HG02798 (cell line): Measurements from ENCODE around the gene CCN5.
"Not testable (repeated sequence)": the region's sequence is repeated elsewhere in the genome, so short reads cannot be mapped to it uniquely, and the experiment has no call there.

ENCODE experiments used
- ATAC-seq: cut with Tn5 transposase; IDR thresholded peaks from one replicate; pipeline ENCODE4 v1.9.1; 2021; ENCODE audit warnings: mild to moderate bottlenecking; ENCODE audit not compliant: unreplicated experiment, poor library complexity

CCN5 gene

GRCh38 chr20:44714701-44715498, at the start of gene CCN5:
Gene CCN5, plus strand, starts transcription at chr20:44715369. Its CDS starts 22 bp downstream, at chr20:44715391.
- ATAC-seq = no peak

GRCh38 chr20:44666066-44666465, 49.1 kb upstream of the CCN5 start:
- no peak for ATAC-seq

GRCh38 chr20:44670851-44671250, 44.3 kb upstream of the CCN5 start:
- ATAC-seq = not testable (repeated sequence)

- ATAC-seq = not testable (repeated sequence)
Measured at GRCh38 chr20:44671541-44671940, 43.6 kb upstream of the CCN5 start.

- not testable (repeated sequence) for ATAC-seq
Measured at GRCh38 chr20:44672318-44672902, 42.8 kb upstream of the CCN5 start.

- ATAC-seq = no peak
Measured at GRCh38 chr20:44678242-44678641, 36.9 kb upstream of the CCN5 start.

GRCh38 chr20:44678990-44679611, 36.1 kb upstream of the CCN5 start:
- ATAC-seq = no peak

- no peak for ATAC-seq
Measured at GRCh38 chr20:44681796-44682566, 33.2 kb upstream of the CCN5 start.

- ATAC-seq = peak; percentile 81
Measured at GRCh38 chr20:44683263-44684046, 31.7 kb upstream of the CCN5 start.

- no peak for ATAC-seq
Measured at GRCh38 chr20:44684047-44684967, 30.9 kb upstream of the CCN5 start.

GRCh38 chr20:44686934-44687333, 28.2 kb upstream of the CCN5 start:
- no peak for ATAC-seq

- no peak for ATAC-seq
Measured at GRCh38 chr20:44688053-44688625, 27.0 kb upstream of the CCN5 start.

- no peak for ATAC-seq
Measured at GRCh38 chr20:44689809-44690208, 25.4 kb upstream of the CCN5 start.

GRCh38 chr20:44690781-44691423, 24.3 kb upstream of the CCN5 start:
- no peak for ATAC-seq

- ATAC-seq = no peak
Measured at GRCh38 chr20:44691424-44692423, 23.4 kb upstream of the CCN5 start.

GRCh38 chr20:44692932-44693480, 22.2 kb upstream of the CCN5 start:
- no peak for ATAC-seq

- no peak for ATAC-seq
Measured at GRCh38 chr20:44693627-44694026, 21.5 kb upstream of the CCN5 start.
